ENCODE measurements around the gene OCA2. TPM values are rescaled to one million over a fixed set of nuclear protein-coding genes. Genes with fewer than 3 reads are reported as not detected.

The OCA2 gene
- total and polyA plus RNA-seq, 4 donors, result 1.6 to 4.0 (median 2.5) TPM

- no peak for DNase-seq
These were observed 284.1 kb downstream of the OCA2 start for GRCh38 chr15:27815035-27815434.

GRCh38 chr15:27813139-27813538 lies 286.0 kb downstream of the OCA2 start:
- H3K36me3 ChIP-seq (ENCODE audit: control insufficient read depth in 1 of 2, insufficient read depth in 2 of 2, low read length in 1 of 2), result no peaks in the 10 kb centered on the region
- 79 to 94% methylated on average over 2 of the region's 2 CpGs for WGBS, 2 donors
- ATAC-seq (ENCODE audit: low FRiP score), result peak; percentile 11
- no peaks in the 10 kb centered on the region for H3K27me3 ChIP-seq (ENCODE audit: control insufficient read depth in 1 of 2, insufficient read depth in 2 of 2, low read length in 1 of 2)
- H3K27ac ChIP-seq (ENCODE audit: low read depth in 1 of 2, low read length in 2 of 2), result no peak overlapping the region
- no peaks in the 10 kb centered on the region for H3K4me1 ChIP-seq (ENCODE audit: control insufficient read depth in 1 of 2, insufficient read depth in 2 of 2, low read length in 2 of 2)
- no peak for DNase-seq
- intact Hi-C loops (cut with DNase I), result no loop called here
- no peak overlapping the region for H3K4me3 ChIP-seq (ENCODE audit: low read length in 2 of 2)
- H3K9me3 ChIP-seq (ENCODE audit: control insufficient read depth, low read length), result no peaks in the 10 kb centered on the region

More at GRCh38 chr15:27815035-27815434, 284.1 kb downstream of the OCA2 start:
- Histone ChIP-seq H3K36me3 (ENCODE audit: control insufficient read depth in 1 of 2, insufficient read depth in 2 of 2, low read length in 1 of 2) (no peaks in the 10 kb centered on the region), H3K4me1 (ENCODE audit: control insufficient read depth in 1 of 2, insufficient read depth in 2 of 2, low read length in 2 of 2) (no peaks in the 10 kb centered on the region), H3K27me3 (ENCODE audit: control insufficient read depth in 1 of 2, insufficient read depth in 2 of 2, low read length in 1 of 2) (no peaks in the 10 kb centered on the region), H3K4me3 (ENCODE audit: low read length in 2 of 2) (no peak overlapping the region), H3K27ac (ENCODE audit: low read depth in 1 of 2, low read length in 2 of 2) (no peak overlapping the region), H3K9me3 (ENCODE audit: control insufficient read depth, low read length) (peaks cover 2% of the 10 kb centered on the region)
- ATAC-seq (ENCODE audit: low FRiP score), result no peak
- 82 to 84% methylated on average over 8 of the region's 8 CpGs for WGBS, 2 donors
- intact Hi-C loops (cut with DNase I), result no loop called here

DNA sequence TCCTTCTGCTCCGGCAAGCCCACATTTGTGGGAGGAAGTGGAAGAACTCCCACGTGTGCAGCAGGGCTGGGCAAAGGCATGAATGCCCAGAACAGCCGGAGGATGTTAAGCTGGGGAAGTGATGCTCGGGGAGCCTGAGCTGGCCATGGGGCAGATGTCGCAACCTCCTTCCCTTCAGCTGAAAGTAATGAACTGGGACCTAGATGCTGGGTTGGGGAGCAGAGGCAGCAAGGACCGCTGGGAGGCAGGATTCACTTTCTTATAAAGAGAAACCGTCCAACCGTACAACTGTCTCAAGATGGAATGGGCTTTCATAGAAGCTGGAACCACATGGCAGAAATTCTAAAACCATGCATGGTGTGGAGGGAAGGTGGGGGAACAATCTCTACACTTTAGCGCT lies 290.9 kb downstream of the OCA2 start:
- DNase-seq, result no peak
- Histone ChIP-seq H3K27me3 (ENCODE audit: control insufficient read depth in 1 of 2, insufficient read depth in 2 of 2, low read length in 1 of 2) (no peaks in the 10 kb centered on the region), H3K4me3 (ENCODE audit: low read length in 2 of 2) (no peak overlapping the region), H3K4me1 (ENCODE audit: control insufficient read depth in 1 of 2, insufficient read depth in 2 of 2, low read length in 2 of 2) (no peaks in the 10 kb centered on the region), H3K27ac (ENCODE audit: low read depth in 1 of 2, low read length in 2 of 2) (no peak overlapping the region), H3K9me3 (ENCODE audit: control insufficient read depth, low read length) (no peaks in the 10 kb centered on the region), H3K36me3 (ENCODE audit: control insufficient read depth in 1 of 2, insufficient read depth in 2 of 2, low read length in 1 of 2) (no peaks in the 10 kb centered on the region)
- no peak for ATAC-seq (ENCODE audit: low FRiP score)
- WGBS, 2 donors, result 78 to 84% methylated on average over 9 of the region's 9 CpGs
- intact Hi-C loops (cut with DNase I), result no loop called here

GRCh38 chr15:27807335-27807734 lies 291.8 kb downstream of the OCA2 start:
- intact Hi-C loops (cut with DNase I), result no loop called here
- ATAC-seq (ENCODE audit: low FRiP score), result no peak
- WGBS, 2 donors, result 68 to 74% methylated on average over 7 of the region's 7 CpGs
- Histone ChIP-seq H3K36me3 (ENCODE audit: control insufficient read depth in 1 of 2, insufficient read depth in 2 of 2, low read length in 1 of 2) (no peaks in the 10 kb centered on the region), H3K27me3 (ENCODE audit: control insufficient read depth in 1 of 2, insufficient read depth in 2 of 2, low read length in 1 of 2) (no peaks in the 10 kb centered on the region), H3K27ac (ENCODE audit: low read depth in 1 of 2, low read length in 2 of 2) (no peak overlapping the region), H3K4me3 (ENCODE audit: low read length in 2 of 2) (no peak overlapping the region), H3K9me3 (ENCODE audit: control insufficient read depth, low read length) (no peaks in the 10 kb centered on the region), H3K4me1 (ENCODE audit: control insufficient read depth in 1 of 2, insufficient read depth in 2 of 2, low read length in 2 of 2) (no peaks in the 10 kb centered on the region)
- no peak for DNase-seq

DNA sequence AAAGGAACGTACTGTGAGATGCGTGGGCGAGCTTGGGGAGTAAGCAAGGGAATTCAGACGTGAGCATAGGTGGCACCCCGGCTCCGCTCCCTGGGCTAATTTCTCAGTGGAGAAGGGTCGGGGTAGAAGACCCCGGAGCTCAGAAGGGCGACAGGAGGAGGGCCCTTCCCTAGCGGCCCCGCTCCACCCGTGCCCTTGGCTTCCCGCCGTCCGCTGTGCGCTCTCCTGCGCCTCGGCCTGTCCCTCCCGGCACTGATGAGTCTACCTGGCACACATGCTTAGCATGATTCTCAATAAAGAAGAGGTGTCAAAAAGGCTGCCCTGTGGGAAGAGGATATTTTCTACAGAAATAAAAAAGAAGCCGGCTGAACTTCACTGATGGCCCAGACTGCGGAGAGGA lies 292.7 kb downstream of the OCA2 start:
- 94 to 95% methylated on average over 21 of the region's 21 CpGs for WGBS, 2 donors
- ATAC-seq (ENCODE audit: low FRiP score), result no peak
- H3K4me3 ChIP-seq (ENCODE audit: low read length in 2 of 2), result no peak overlapping the region

GRCh38 chr15:27805261-27806220 lies 293.6 kb downstream of the OCA2 start:
- H3K36me3 ChIP-seq (ENCODE audit: control insufficient read depth in 1 of 2, insufficient read depth in 2 of 2, low read length in 1 of 2), result no peaks in the 10 kb centered on the region
- 94% methylated on average over 54 of the region's 54 CpGs for WGBS, 2 donors
- ATAC-seq (ENCODE audit: low FRiP score), result peak; percentile 36
- intact Hi-C loops (cut with DNase I), result no loop called here
- DNase-seq, result no peak
- H3K4me1 ChIP-seq (ENCODE audit: control insufficient read depth in 1 of 2, insufficient read depth in 2 of 2, low read length in 2 of 2), result no peaks in the 10 kb centered on the region
- H3K27me3 ChIP-seq (ENCODE audit: control insufficient read depth in 1 of 2, insufficient read depth in 2 of 2, low read length in 1 of 2), result no peaks in the 10 kb centered on the region
- no peak overlapping the region for H3K4me3 ChIP-seq (ENCODE audit: low read length in 2 of 2)
- no peak overlapping the region for H3K27ac ChIP-seq (ENCODE audit: low read depth in 1 of 2, low read length in 2 of 2)
- H3K9me3 ChIP-seq (ENCODE audit: control insufficient read depth, low read length), result no peaks in the 10 kb centered on the region

More for the DNA sequence above, 292.7 kb downstream of the OCA2 start:
- no peaks in the 10 kb centered on the region for H3K9me3 ChIP-seq (ENCODE audit: control insufficient read depth, low read length)
- DNase-seq, result no peak
- intact Hi-C loops (cut with DNase I), result no loop called here
- no peaks in the 10 kb centered on the region for H3K36me3 ChIP-seq (ENCODE audit: control insufficient read depth in 1 of 2, insufficient read depth in 2 of 2, low read length in 1 of 2)
- H3K4me1 ChIP-seq (ENCODE audit: control insufficient read depth in 1 of 2, insufficient read depth in 2 of 2, low read length in 2 of 2), result no peaks in the 10 kb centered on the region
- no peaks in the 10 kb centered on the region for H3K27me3 ChIP-seq (ENCODE audit: control insufficient read depth in 1 of 2, insufficient read depth in 2 of 2, low read length in 1 of 2)
- no peak overlapping the region for H3K27ac ChIP-seq (ENCODE audit: low read depth in 1 of 2, low read length in 2 of 2)

DNA sequence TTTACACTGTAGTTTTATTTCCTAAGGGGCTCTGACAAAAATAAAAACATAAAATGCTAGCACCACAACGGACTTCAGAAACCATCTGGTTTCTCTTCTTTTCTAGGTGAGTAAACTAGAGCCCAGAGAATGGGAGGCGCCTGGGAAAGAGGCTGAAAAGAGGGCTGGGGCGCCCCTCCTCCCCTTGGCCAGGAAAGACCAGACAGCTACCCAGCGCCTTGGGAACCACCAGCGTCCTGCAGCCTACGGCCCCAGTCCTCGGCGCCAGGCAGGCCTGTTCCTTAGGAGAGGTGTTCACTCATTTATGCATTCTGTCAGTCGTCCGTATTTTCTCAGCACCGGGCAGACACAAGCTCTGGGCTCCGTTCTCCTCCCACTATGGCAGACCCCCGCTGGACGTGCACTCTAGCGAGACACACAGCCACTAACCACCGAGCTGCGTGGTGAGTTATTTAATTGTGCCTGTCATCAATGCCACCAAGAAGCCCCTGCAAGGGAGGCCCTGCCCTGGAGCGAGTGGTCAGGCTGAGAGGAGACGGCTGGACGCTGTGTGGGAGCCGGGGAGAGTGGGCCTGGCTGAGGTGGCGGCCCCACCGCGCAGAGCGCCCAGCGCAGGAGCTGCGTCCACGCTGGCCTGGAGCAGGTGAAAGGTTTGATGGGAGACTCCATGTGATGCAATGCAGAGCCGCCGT lies 294.4 kb downstream of the OCA2 start:
- H3K36me3 ChIP-seq (ENCODE audit: control insufficient read depth in 1 of 2, insufficient read depth in 2 of 2, low read length in 1 of 2), result no peaks in the 10 kb centered on the region
- ATAC-seq (ENCODE audit: low FRiP score) (no peak), DNase-seq (no peak)
- H3K4me1 ChIP-seq (ENCODE audit: control insufficient read depth in 1 of 2, insufficient read depth in 2 of 2, low read length in 2 of 2), result no peaks in the 10 kb centered on the region
- no peak overlapping the region for H3K4me3 ChIP-seq (ENCODE audit: low read length in 2 of 2)
- H3K27me3 ChIP-seq (ENCODE audit: control insufficient read depth in 1 of 2, insufficient read depth in 2 of 2, low read length in 1 of 2), result no peaks in the 10 kb centered on the region
- no peak overlapping the region for H3K27ac ChIP-seq (ENCODE audit: low read depth in 1 of 2, low read length in 2 of 2)
- no peaks in the 10 kb centered on the region for H3K9me3 ChIP-seq (ENCODE audit: control insufficient read depth, low read length)
- intact Hi-C loops (cut with DNase I), result no loop called here
- 88 to 91% methylated on average over 30 of the region's 30 CpGs for WGBS, 2 donors

GRCh38 chr15:27798807-27799206 lies 300.3 kb downstream of the OCA2 start:
- Histone ChIP-seq H3K27me3 (ENCODE audit: control insufficient read depth in 1 of 2, insufficient read depth in 2 of 2, low read length in 1 of 2) (no peaks in the 10 kb centered on the region), H3K4me3 (ENCODE audit: low read length in 2 of 2) (no peak overlapping the region), H3K4me1 (ENCODE audit: control insufficient read depth in 1 of 2, insufficient read depth in 2 of 2, low read length in 2 of 2) (no peaks in the 10 kb centered on the region), H3K36me3 (ENCODE audit: control insufficient read depth in 1 of 2, insufficient read depth in 2 of 2, low read length in 1 of 2) (no peaks in the 10 kb centered on the region), H3K27ac (ENCODE audit: low read depth in 1 of 2, low read length in 2 of 2) (no peak overlapping the region), H3K9me3 (ENCODE audit: control insufficient read depth, low read length) (no peaks in the 10 kb centered on the region)
- ATAC-seq (ENCODE audit: low FRiP score) (no peak), DNase-seq (no peak)
- intact Hi-C loops (cut with DNase I), result no loop called here
- WGBS, 2 donors, result 82 to 86% methylated on average over 5 of the region's 5 CpGs
